HL-60 (cell line): ENCODE data around the gene TPPP.
"Not testable (repeated sequence)": the region's sequence is repeated elsewhere in the genome, so short reads cannot be mapped to it uniquely, and the experiment has no call there.

Source experiments
- GABPA ChIP-seq: IDR thresholded peaks from 2 replicates; pipeline ENCODE4 v1.6.1; 2012; ENCODE audit warnings: low read depth
- TF ChIP-seq, protein P1 (sequence below): IDR thresholded peaks from one replicate; pipeline ENCODE4 v1.5.1; 2011; ENCODE audit warnings: low read length, control low read depth, inconsistent platforms; ENCODE audit not compliant: insufficient read depth
- TF ChIP-seq, protein P2 (sequence below): IDR thresholded peaks from 2 replicates; pipeline ENCODE4 v1.6.1; 2012; ENCODE audit warnings: low read depth; ENCODE audit not compliant: insufficient replicate concordance

DNA sequence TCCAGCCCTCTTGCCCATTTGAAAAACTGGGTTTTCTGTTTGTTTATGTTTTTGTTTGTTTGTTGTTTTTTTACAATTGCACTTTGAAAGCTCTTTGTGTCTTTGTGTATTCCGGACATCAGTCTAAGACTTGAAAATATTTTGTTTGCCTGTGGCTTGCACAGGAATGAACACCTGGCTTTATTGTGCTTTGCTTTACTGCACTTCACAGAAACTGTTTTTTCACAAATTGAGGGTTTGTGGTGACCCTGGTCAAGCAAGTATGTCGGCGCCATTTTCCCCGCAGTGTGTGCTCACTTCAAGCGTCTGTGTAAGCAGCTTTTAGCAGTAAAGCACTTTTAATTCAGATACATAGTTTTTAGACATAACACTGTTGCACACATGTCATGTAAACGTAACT is 49.1 kb upstream of the TPPP start:
- TF ChIP-seq, protein P1, sequence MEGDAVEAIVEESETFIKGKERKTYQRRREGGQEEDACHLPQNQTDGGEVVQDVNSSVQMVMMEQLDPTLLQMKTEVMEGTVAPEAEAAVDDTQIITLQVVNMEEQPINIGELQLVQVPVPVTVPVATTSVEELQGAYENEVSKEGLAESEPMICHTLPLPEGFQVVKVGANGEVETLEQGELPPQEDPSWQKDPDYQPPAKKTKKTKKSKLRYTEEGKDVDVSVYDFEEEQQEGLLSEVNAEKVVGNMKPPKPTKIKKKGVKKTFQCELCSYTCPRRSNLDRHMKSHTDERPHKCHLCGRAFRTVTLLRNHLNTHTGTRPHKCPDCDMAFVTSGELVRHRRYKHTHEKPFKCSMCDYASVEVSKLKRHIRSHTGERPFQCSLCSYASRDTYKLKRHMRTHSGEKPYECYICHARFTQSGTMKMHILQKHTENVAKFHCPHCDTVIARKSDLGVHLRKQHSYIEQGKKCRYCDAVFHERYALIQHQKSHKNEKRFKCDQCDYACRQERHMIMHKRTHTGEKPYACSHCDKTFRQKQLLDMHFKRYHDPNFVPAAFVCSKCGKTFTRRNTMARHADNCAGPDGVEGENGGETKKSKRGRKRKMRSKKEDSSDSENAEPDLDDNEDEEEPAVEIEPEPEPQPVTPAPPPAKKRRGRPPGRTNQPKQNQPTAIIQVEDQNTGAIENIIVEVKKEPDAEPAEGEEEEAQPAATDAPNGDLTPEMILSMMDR: not testable (repeated sequence)
- TF ChIP-seq, protein P2, sequence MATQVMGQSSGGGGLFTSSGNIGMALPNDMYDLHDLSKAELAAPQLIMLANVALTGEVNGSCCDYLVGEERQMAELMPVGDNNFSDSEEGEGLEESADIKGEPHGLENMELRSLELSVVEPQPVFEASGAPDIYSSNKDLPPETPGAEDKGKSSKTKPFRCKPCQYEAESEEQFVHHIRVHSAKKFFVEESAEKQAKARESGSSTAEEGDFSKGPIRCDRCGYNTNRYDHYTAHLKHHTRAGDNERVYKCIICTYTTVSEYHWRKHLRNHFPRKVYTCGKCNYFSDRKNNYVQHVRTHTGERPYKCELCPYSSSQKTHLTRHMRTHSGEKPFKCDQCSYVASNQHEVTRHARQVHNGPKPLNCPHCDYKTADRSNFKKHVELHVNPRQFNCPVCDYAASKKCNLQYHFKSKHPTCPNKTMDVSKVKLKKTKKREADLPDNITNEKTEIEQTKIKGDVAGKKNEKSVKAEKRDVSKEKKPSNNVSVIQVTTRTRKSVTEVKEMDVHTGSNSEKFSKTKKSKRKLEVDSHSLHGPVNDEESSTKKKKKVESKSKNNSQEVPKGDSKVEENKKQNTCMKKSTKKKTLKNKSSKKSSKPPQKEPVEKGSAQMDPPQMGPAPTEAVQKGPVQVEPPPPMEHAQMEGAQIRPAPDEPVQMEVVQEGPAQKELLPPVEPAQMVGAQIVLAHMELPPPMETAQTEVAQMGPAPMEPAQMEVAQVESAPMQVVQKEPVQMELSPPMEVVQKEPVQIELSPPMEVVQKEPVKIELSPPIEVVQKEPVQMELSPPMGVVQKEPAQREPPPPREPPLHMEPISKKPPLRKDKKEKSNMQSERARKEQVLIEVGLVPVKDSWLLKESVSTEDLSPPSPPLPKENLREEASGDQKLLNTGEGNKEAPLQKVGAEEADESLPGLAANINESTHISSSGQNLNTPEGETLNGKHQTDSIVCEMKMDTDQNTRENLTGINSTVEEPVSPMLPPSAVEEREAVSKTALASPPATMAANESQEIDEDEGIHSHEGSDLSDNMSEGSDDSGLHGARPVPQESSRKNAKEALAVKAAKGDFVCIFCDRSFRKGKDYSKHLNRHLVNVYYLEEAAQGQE: not testable (repeated sequence)
- not testable (repeated sequence) for TF ChIP-seq GABPA
